ENCODE measurements around the gene LAMB1. TPM values are rescaled to one million over a fixed set of nuclear protein-coding genes. Genes with fewer than 3 reads are reported as not detected.
A peak's percentile ranks its signal among the peaks of the same experiment; 100 is the strongest.

Gene LAMB1
- total RNA-seq, 2 donors from 2014 or later: not detected

- H3K9me3 Mint-ChIP-seq: no peaks in the 10 kb centered on the region
- no peaks in the 10 kb centered on the region for H3K36me3 Mint-ChIP-seq
- ATAC-seq (no peak), DNase-seq (ENCODE audit: low spot score) (no peak)
- peaks cover 2 to 10% of the 10 kb centered on the region in 2 donors for H3K27me3 Mint-ChIP-seq
- H3K27ac Mint-ChIP-seq: no peak overlapping the region
- H3K4me3 Mint-ChIP-seq: no peak overlapping the region
- no peaks in the 10 kb centered on the region for H3K4me1 Mint-ChIP-seq (ENCODE audit: low read depth in 2 of 2)
Observed at GRCh38 chr7:108012499-108013430, 9.8 kb upstream of the LAMB1 start.

DNA sequence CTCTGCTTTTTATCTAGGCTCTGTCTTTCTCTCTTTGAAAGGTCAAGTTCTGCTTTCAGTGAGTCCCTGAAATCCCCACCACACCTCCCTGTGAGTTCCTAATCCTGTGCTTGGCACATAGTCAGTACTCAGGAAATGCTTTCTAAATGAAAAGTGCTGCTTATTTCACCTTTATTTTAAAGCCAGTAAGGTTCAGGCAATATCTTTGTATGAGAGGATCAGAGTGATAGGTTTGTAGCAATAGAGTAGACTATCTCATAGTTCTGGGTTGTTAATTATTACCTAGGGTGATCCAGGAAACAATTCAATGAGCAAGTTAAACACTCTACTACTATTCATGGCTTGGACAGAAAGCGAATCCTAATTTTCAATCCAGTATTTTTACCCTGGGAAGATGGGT, 7.4 kb upstream of the LAMB1 start:
- Mint-ChIP-seq H3K4me3 (no peak overlapping the region), H3K4me1 (ENCODE audit: low read depth in 2 of 2) (no peaks in the 10 kb centered on the region)

DNA sequence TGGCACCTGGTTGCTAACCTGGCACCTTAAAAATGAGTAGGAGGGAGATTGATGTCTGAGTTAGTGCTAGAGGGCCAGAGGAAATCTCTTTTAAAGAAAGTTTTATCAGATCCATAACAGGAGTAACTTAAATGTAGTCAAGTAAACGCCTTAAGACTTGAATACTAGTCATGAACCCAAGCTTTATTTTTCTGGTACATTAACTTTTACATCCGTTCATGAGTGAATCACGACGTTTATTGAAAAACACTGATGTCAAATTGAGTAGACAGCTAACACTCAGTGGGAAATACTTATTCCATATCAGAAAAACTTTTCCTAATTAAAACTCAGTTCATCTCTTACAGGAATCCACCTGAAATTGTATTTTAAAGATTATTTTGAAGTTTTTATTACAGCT, 6.9 kb upstream of the LAMB1 start:
- no peaks in the 10 kb centered on the region for H3K36me3 Mint-ChIP-seq
- no peaks in the 10 kb centered on the region for H3K4me1 Mint-ChIP-seq (ENCODE audit: low read depth in 2 of 2)
- peaks cover 23 to 25% of the 10 kb centered on the region in 2 donors for H3K27me3 Mint-ChIP-seq
- no peaks in the 10 kb centered on the region for H3K9me3 Mint-ChIP-seq
- no peak overlapping the region for H3K27ac Mint-ChIP-seq
- no peak overlapping the region for H3K4me3 Mint-ChIP-seq
- ATAC-seq (no peak), DNase-seq (ENCODE audit: low spot score) (no peak)

More for the DNA sequence above, 7.4 kb upstream of the LAMB1 start:
- ATAC-seq (no peak), DNase-seq (ENCODE audit: low spot score) (no peak)
- Mint-ChIP-seq H3K27ac (no peak overlapping the region), H3K9me3 (no peaks in the 10 kb centered on the region), H3K27me3 (peaks cover 19 to 20% of the 10 kb centered on the region in 2 donors), H3K36me3 (no peaks in the 10 kb centered on the region)

GRCh38 chr7:108008827-108009226, 5.9 kb upstream of the LAMB1 start:
- H3K27me3 Mint-ChIP-seq: peaks cover 30 to 34% of the 10 kb centered on the region in 2 donors
- H3K4me3 Mint-ChIP-seq: no peak overlapping the region
- H3K4me1 Mint-ChIP-seq (ENCODE audit: low read depth in 2 of 2): peaks cover 0 to 4% of the 10 kb centered on the region in 2 donors
- no peaks in the 10 kb centered on the region for H3K9me3 Mint-ChIP-seq
- DNase-seq (ENCODE audit: low spot score): no peak
- ATAC-seq: no peak
- peaks cover 5% of the 10 kb centered on the region for H3K36me3 Mint-ChIP-seq
- H3K27ac Mint-ChIP-seq: no peak overlapping the region

DNA sequence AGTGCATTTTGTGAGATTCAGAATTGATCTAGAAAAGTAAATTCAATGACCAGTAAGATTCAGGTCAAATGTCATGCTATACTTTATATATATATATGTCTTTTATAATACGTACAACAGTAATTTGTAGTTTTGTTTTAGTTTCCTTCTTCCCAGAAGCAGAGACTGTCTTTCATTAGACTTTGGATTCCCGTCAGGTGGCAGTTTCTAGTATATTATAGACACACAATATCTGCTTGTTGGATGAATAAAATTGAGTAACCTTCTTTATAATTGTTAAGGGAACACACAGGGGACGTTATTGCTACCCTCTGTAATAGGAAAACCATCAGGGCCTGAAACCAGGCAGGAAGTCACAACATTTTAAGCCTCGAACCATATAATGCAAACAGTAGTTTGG, 5.3 kb upstream of the LAMB1 start:
- Mint-ChIP-seq H3K27me3 (peaks cover 33 to 37% of the 10 kb centered on the region in 2 donors), H3K9me3 (no peaks in the 10 kb centered on the region), H3K36me3 (peaks cover 6% of the 10 kb centered on the region), H3K4me3 (no peak overlapping the region), H3K4me1 (ENCODE audit: low read depth in 2 of 2) (peaks cover 0 to 4% of the 10 kb centered on the region in 2 donors), H3K27ac (no peak overlapping the region)
- DNase-seq (ENCODE audit: low spot score) (no peak), ATAC-seq (no peak)

DNA sequence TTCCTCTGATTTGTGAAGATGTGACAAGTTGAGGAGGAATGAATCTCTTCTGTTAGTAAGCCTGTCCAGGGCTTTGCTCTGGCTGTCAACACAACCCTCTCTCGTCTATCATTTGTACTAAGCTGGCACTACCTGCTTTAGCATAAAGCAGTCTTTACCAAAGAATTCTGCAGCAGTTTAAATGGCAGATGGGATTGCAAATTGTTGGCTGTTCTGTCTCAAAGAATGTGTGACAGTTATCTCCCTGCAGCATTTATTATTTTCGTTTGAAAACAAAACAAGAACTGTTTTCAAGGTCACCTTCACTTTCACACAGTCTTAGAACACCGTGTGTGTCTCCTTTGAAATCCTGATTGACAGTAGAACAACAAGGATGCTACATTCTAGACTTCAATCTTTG, 4.8 kb upstream of the LAMB1 start:
- Mint-ChIP-seq H3K9me3 (no peaks in the 10 kb centered on the region), H3K36me3 (peaks cover 6% of the 10 kb centered on the region), H3K27ac (no peak overlapping the region), H3K4me3 (no peak overlapping the region), H3K27me3 (peaks cover 34 to 37% of the 10 kb centered on the region in 2 donors), H3K4me1 (ENCODE audit: low read depth in 2 of 2) (peaks cover 0 to 4% of the 10 kb centered on the region in 2 donors)
- ATAC-seq: no peak
- no peak for DNase-seq (ENCODE audit: low spot score)

GRCh38 chr7:108007261-108007660, 4.3 kb upstream of the LAMB1 start:
- H3K4me1 Mint-ChIP-seq (ENCODE audit: low read depth in 2 of 2): peaks cover 0 to 4% of the 10 kb centered on the region in 2 donors
- H3K4me3 Mint-ChIP-seq: no peak overlapping the region
- DNase-seq (ENCODE audit: low spot score): no peak
- peaks cover 33 to 37% of the 10 kb centered on the region in 2 donors for H3K27me3 Mint-ChIP-seq
- ATAC-seq: no peak
- H3K36me3 Mint-ChIP-seq: peaks cover 6% of the 10 kb centered on the region
- no peaks in the 10 kb centered on the region for H3K9me3 Mint-ChIP-seq
- no peak overlapping the region for H3K27ac Mint-ChIP-seq

GRCh38 chr7:108004220-108005142, 1.5 kb upstream of the LAMB1 start:
- ATAC-seq (no peak), DNase-seq (ENCODE audit: low spot score) (no peak)
- Mint-ChIP-seq H3K4me1 (ENCODE audit: low read depth in 2 of 2) (peaks cover 0 to 4% of the 10 kb centered on the region in 2 donors), H3K27ac (no peak overlapping the region), H3K36me3 (peaks cover 6% of the 10 kb centered on the region), H3K4me3 (peak overlapping the region; percentile 4), H3K27me3 (peaks cover 37 to 39% of the 10 kb centered on the region in 2 donors), H3K9me3 (no peaks in the 10 kb centered on the region)

DNA sequence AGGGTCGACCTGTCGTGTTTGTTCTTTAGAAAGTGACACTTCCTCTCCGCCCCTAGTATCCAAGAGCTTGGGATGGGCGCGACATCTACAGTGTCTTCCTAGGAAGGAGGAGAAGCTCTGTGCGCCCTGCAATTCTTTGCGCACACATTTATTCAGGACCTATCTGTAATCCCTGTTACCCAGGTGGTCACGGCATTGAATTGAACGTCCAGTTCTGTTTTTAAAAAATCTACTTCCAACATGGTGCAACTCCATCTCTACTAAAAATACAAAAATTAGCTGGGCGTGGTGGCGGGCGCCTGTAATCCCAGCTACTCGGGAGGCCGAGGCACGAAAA, 606 bp upstream of the LAMB1 start:
- peaks cover 0 to 4% of the 10 kb centered on the region in 2 donors for H3K4me1 Mint-ChIP-seq (ENCODE audit: low read depth in 2 of 2)
- peaks cover 6% of the 10 kb centered on the region for H3K36me3 Mint-ChIP-seq
- DNase-seq (ENCODE audit: low spot score) (no peak), ATAC-seq (no peak)
- no peak overlapping the region for H3K27ac Mint-ChIP-seq
- H3K27me3 Mint-ChIP-seq: peaks cover 39% of the 10 kb centered on the region in 2 donors
- H3K9me3 Mint-ChIP-seq: no peaks in the 10 kb centered on the region
- H3K4me3 Mint-ChIP-seq: peak overlapping the region; percentile 4

- peaks cover 36 to 42% of the 10 kb centered on the region in 2 donors for H3K27me3 Mint-ChIP-seq
- no peak overlapping the region for H3K27ac Mint-ChIP-seq
- H3K4me1 Mint-ChIP-seq (ENCODE audit: low read depth in 2 of 2): peaks cover 0 to 4% of the 10 kb centered on the region in 2 donors
- H3K9me3 Mint-ChIP-seq: no peaks in the 10 kb centered on the region
- H3K36me3 Mint-ChIP-seq: peaks cover 6% of the 10 kb centered on the region
- DNase-seq (ENCODE audit: low spot score): no peak
- peak in 1 of 2 donors; percentile 21 for ATAC-seq
- no peak overlapping the region for H3K4me3 Mint-ChIP-seq
Observed at GRCh38 chr7:108001764-108002725, 916 bp downstream of the LAMB1 start.

DNA sequence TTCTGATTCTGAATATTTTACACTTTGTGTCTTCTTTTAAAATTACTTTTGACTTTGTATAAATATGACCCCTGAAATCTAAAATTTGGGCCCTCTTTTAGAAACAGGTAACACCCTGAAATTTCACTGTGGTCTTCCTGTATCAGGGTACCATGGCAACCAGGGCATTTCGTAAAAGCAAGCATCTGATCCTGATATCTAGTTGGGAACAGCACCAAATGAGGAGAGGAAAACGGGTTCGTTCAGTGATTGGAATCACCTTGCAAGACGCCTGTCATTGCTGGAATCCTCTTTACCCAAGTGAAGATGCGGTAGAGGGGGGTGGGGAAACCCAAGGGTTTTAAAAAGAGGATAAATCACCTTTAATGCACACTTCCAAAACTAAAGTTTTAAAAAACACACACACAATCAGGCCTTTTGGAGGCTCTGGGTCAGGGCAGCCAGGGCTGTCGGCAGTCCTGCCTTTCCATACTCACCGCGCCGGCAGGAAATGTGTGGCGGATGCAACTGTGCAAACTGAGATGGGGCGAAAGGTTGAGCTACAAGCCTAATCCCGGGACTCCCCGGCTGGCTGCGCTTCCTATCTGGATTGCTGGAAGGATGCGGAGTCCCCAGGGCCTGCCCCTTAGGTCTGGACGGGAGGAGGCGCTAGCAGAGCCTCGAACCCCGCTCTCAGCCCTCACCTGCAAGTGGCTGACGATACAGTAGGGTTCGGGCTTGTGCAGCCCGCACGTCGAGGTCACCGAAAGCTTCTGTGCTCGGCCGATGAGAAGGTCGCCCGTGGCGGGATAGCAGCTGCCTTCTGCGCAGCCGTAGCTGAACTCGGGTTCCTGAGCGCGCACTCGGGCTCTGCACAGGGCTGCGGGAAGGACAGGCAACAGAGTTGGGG, 1.8 kb downstream of the LAMB1 start:
- H3K36me3 Mint-ChIP-seq: peaks cover 6% of the 10 kb centered on the region
- ATAC-seq: peak in 1 of 2 donors; percentile 37
- H3K4me1 Mint-ChIP-seq (ENCODE audit: low read depth in 2 of 2): peaks cover 0 to 4% of the 10 kb centered on the region in 2 donors
- peaks cover 36 to 38% of the 10 kb centered on the region in 2 donors for H3K27me3 Mint-ChIP-seq
- no peak overlapping the region for H3K4me3 Mint-ChIP-seq
- DNase-seq (ENCODE audit: low spot score): no peak
- H3K27ac Mint-ChIP-seq: no peak overlapping the region
- H3K9me3 Mint-ChIP-seq: no peaks in the 10 kb centered on the region

- H3K36me3 Mint-ChIP-seq: peaks cover 6% of the 10 kb centered on the region
- H3K4me3 Mint-ChIP-seq: no peak overlapping the region
- DNase-seq (ENCODE audit: low spot score): no peak
- H3K27me3 Mint-ChIP-seq: peaks cover 36 to 41% of the 10 kb centered on the region in 2 donors
- peaks cover 0 to 4% of the 10 kb centered on the region in 2 donors for H3K4me1 Mint-ChIP-seq (ENCODE audit: low read depth in 2 of 2)
- H3K27ac Mint-ChIP-seq: no peak overlapping the region
- no peaks in the 10 kb centered on the region for H3K9me3 Mint-ChIP-seq
- ATAC-seq: no peak
Observed at GRCh38 chr7:107999779-108000560, 3.0 kb downstream of the LAMB1 start.
